Measurements from ENCODE around the gene CORO2A. TPM values are rescaled to one million over a fixed set of nuclear protein-coding genes. Genes with fewer than 3 reads are reported as not detected.
A peak's percentile ranks its signal among the peaks of the same experiment; 100 is the strongest.

The CORO2A gene
- total and polyA plus RNA-seq, 2 of the 13 experiments (the other 11 are each of a cell fraction or from before 2014, with no cell fraction given), result 14.4 to 15.3 TPM

DNA sequence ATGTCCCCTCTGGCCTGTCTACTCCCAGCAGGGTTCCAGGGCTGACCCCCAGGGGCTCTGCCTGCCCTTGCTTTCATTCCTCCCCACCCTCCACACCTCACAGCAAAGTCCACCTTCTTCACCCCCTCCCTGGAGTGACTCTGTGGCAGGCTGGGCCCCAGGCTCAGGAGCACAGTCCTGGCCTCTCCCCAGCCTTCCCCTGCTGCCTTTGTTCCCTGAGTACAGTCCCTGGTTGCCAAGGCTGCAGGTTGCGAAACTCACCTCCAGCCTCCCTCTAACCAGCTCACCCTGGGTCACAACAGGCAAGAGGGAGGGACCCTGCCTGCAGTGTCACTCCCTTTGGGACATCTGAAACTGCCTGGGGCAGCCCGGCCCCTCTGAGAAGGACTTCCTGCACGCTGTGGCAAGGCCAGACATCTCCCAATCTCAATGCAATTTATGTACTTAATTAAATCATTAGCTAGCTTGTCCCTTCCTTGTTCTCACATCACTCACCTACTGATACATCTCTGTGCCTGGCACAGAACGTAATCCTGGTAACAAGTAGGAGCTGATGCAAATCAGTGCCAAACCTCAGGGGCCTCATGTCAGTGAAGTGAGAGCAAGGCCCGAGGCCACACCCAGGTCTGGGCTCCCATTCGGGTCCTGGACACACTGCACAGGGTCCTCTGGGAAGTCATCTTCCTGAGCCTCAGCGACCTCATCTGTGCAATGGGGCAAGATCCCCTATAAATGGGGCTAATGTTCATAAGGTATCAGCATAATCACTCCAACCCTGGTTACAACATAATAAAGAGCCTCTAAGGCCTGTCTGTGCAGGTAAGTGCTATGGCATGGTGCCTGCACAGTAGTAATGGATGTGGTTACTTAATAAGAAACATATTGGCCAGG lies 46.1 kb downstream of the CORO2A start (continued):
- TF ChIP-seq ZNF670 (CRISPR knock-in tag; IDR thresholded peaks at IDR 0.05; ENCODE audit: borderline replicate concordance), result no peak
- TF ChIP-seq ZNF761 (CRISPR knock-in tag; conservative IDR thresholded peaks at IDR 0.05), result no peak
- TF ChIP-seq LCORL (IDR thresholded peaks at IDR 0.05), result no peak
- peak; percentile 95 for TF ChIP-seq LCORL (CRISPR knock-in tag; IDR thresholded peaks at IDR 0.05)
- no peak for TF ChIP-seq ZFP37 (CRISPR knock-in tag; IDR thresholded peaks at IDR 0.05; ENCODE audit: borderline replicate concordance)
- no peak for TF ChIP-seq CCDC6 (CRISPR knock-in tag; IDR thresholded peaks at IDR 0.05)
- no peak for TF ChIP-seq ZSCAN30 (CRISPR knock-in tag; IDR thresholded peaks at IDR 0.05)
- TF ChIP-seq NPAS2 (CRISPR knock-in tag; IDR thresholded peaks at IDR 0.05; ENCODE audit: borderline replicate concordance), result no peak
- TF ChIP-seq, protein P1, sequence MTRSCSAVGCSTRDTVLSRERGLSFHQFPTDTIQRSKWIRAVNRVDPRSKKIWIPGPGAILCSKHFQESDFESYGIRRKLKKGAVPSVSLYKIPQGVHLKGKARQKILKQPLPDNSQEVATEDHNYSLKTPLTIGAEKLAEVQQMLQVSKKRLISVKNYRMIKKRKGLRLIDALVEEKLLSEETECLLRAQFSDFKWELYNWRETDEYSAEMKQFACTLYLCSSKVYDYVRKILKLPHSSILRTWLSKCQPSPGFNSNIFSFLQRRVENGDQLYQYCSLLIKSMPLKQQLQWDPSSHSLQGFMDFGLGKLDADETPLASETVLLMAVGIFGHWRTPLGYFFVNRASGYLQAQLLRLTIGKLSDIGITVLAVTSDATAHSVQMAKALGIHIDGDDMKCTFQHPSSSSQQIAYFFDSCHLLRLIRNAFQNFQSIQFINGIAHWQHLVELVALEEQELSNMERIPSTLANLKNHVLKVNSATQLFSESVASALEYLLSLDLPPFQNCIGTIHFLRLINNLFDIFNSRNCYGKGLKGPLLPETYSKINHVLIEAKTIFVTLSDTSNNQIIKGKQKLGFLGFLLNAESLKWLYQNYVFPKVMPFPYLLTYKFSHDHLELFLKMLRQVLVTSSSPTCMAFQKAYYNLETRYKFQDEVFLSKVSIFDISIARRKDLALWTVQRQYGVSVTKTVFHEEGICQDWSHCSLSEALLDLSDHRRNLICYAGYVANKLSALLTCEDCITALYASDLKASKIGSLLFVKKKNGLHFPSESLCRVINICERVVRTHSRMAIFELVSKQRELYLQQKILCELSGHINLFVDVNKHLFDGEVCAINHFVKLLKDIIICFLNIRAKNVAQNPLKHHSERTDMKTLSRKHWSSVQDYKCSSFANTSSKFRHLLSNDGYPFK (CRISPR knock-in tag; IDR thresholded peaks at IDR 0.05; ENCODE audit: borderline replicate concordance), result peak; percentile 42; the same call in 1 of the 2 replicates
- TF ChIP-seq CBX2 (IDR thresholded peaks at IDR 0.05; ENCODE audit: low read depth, low read length), result no peak
- TF ChIP-seq CBX2 (CRISPR knock-in tag; IDR thresholded peaks at IDR 0.05; ENCODE audit: low read depth), result 0 out of 2 replicates have a peak, but pooled peaks have one; percentile 28
- no peak for TF ChIP-seq ZNF468 (CRISPR knock-in tag; IDR thresholded peaks at IDR 0.05)
- no peak for TF ChIP-seq ZC3H13 (CRISPR knock-in tag; IDR thresholded peaks at IDR 0.05)
- no peak for TF ChIP-seq ZNF572 (CRISPR knock-in tag; IDR thresholded peaks at IDR 0.05)
- TF ChIP-seq, protein P2, sequence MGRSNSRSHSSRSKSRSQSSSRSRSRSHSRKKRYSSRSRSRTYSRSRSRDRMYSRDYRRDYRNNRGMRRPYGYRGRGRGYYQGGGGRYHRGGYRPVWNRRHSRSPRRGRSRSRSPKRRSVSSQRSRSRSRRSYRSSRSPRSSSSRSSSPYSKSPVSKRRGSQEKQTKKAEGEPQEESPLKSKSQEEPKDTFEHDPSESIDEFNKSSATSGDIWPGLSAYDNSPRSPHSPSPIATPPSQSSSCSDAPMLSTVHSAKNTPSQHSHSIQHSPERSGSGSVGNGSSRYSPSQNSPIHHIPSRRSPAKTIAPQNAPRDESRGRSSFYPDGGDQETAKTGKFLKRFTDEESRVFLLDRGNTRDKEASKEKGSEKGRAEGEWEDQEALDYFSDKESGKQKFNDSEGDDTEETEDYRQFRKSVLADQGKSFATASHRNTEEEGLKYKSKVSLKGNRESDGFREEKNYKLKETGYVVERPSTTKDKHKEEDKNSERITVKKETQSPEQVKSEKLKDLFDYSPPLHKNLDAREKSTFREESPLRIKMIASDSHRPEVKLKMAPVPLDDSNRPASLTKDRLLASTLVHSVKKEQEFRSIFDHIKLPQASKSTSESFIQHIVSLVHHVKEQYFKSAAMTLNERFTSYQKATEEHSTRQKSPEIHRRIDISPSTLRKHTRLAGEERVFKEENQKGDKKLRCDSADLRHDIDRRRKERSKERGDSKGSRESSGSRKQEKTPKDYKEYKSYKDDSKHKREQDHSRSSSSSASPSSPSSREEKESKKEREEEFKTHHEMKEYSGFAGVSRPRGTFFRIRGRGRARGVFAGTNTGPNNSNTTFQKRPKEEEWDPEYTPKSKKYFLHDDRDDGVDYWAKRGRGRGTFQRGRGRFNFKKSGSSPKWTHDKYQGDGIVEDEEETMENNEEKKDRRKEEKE (IDR thresholded peaks at IDR 0.05), result no peak
- no peak for TF ChIP-seq ZBTB42 (CRISPR knock-in tag; IDR thresholded peaks at IDR 0.05)
- TF ChIP-seq, protein P3, sequence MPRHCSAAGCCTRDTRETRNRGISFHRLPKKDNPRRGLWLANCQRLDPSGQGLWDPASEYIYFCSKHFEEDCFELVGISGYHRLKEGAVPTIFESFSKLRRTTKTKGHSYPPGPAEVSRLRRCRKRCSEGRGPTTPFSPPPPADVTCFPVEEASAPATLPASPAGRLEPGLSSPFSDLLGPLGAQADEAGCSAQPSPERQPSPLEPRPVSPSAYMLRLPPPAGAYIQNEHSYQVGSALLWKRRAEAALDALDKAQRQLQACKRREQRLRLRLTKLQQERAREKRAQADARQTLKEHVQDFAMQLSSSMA (CRISPR knock-in tag; IDR thresholded peaks at IDR 0.05), result no peak
- TF ChIP-seq, protein P4, sequence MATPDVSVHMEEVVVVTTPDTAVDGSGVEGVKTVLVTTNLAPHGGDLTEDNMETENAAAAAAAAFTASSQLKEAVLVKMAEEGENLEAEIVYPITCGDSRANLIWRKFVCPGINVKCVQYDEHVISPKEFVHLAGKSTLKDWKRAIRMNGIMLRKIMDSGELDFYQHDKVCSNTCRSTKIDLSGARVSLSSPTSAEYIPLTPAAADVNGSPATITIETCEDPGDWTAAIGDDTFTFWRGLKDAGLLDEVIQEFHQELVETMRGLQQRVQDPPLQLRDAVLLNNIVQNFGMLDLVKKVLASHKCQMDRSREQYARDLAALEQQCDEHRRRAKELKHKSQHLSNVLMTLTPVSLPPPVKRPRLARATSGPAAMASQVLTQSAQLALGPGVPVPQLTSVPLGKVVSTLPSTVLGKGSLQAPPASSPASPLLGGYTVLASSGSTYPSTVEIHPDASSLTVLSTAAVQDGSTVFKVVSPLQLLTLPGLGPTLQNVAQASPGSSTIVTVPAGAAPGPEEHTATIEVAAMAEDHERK (CRISPR knock-in tag; IDR thresholded peaks at IDR 0.05; ENCODE audit: low read depth), result no peak
- TF ChIP-seq, protein P5, sequence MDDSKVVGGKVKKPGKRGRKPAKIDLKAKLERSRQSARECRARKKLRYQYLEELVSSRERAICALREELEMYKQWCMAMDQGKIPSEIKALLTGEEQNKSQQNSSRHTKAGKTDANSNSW (CRISPR knock-in tag; IDR thresholded peaks at IDR 0.05; ENCODE audit: borderline replicate concordance), result no peak

Data from HepG2 (cell line).